Daoy (cell line): Measurements from ENCODE around the gene RGS11. TPM values are rescaled to one million over a fixed set of nuclear protein-coding genes. Genes with fewer than 3 reads are reported as not detected.

Experiments used
- DNase-seq: peaks from one replicate; pipeline ENCODE4 v3.0.0-alpha.2; 2015; ENCODE audit warnings: low read depth
- total RNA-seq: library from RNA; depleted of rRNA; stranded (reverse); fragments of >200 nt; shearing (Covaris generic); gene quantifications from 2 replicates; pipeline ENCODE4 v1.2.3, GENCODE V29; 2014; rRNA removed

RGS11 gene
- 0.06 TPM in 1 of 2 replicates, not detected in the other for total RNA-seq

DNA sequence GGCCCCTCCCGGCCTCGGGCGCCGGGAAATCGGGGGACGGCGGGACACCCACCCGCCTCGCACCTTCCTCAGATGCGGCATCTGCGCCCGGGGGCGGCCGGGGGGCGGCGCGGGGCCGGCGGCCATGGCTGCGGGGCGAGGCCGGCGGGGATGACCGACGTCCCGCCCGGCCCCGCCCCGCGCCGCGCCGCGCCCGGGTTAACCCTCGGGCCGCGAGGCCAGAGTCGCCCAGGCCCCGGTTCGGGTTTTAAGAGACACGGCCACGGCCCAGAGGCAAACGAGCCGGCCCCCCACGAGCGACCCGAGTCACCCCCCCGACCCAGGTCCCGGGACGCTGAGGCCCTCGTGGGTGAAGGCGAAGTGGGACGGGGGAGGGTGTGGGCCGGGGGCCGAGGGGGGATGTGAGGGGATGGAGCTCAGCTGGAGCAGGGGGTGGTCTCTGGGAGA is at the start of gene RGS11:
TSS of gene RGS11 (minus strand) at position 159 of the 447 bp plus-strand sequence. CDS start at position 126, 33 bp downstream.
- DNase-seq: no peak

DNA sequence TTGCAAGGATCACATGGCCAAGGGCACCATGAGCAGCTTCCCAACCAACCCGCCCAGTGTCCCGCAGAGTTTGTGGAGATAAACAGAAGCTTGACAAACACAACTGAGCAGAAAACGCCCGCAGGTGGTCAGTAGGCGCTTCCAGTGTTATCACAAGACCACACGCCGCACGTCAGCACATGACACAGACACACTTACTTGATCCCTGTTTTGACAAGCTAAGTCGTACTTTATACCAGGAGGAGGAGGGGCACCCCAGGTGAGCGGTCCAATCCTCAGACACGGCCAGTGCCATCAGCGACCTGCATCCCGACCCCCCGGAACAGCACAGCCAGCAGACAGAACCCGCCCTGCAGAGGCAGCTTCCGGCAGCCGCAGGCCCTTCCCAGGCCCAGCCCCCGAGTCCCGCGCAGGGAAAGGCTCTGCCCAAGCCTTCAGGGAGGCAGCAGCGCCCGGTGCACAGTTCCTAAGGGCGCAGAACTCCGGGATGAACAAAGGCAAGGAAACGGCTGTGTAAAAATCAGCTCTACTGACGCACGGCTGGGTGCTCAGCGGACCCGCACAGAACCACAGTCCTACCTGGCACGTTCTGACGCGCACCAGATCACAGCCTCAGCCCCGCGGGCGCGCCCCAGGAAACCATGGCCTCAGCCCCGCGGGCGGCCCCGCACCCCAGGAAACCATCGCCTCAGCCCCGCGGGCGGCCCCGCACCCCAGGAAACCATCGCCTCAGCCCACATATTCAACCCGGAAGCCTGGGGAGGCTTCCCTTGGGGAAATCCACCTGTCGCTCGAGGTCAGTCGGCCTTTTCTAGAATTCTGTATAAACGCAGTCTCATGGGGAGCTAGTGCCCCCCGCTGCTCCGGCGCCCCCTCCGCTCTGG is 48.9 kb upstream of the RGS11 start:
- DNase-seq: no peak

DNA sequence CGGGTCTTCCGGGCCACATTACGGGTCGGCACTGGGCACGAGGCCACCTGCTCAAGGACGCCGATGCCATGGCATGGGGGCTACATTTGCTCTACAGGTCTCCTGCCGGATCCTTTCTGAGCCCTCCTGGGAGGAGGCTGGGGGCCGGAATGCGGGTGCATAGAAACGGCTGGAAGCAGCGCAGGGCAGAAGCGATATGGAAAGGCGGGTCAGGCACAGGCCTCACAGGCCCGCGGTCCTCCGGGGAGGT is 48.4 kb upstream of the RGS11 start:
- DNase-seq: no peak

DNA sequence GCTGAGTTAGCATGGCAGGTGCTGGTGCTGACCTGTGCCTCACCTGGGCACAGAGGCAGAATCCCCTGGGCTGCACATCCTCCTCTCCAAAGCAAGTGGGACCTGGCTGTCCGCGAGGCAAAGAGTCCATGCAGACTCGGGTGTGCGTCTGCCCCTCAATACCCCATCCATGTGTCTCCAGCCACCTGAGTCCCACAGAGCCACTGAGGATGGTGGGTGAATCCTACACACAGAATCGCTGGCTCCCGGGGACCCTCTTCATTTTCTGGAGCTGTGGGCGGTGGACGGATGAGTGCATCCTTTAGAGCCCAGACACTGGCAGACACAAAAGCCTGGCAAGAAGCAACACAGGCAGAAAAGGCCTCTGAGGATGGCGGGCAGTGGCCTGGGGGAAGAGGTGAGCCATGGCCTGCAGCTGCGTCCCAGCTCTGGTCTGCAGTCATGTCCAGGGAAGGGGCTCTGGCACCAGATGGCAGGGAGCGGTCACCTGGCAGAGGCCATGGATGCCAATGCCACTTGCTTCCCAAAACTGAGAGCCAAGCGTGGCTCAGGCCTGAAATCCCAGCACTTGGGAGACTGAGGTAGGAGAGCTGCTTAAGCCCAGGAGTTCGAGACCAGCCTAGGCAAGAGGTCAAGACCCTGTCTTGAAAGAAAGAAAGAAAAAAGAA is 46.9 kb upstream of the RGS11 start:
- DNase-seq: no peak

DNA sequence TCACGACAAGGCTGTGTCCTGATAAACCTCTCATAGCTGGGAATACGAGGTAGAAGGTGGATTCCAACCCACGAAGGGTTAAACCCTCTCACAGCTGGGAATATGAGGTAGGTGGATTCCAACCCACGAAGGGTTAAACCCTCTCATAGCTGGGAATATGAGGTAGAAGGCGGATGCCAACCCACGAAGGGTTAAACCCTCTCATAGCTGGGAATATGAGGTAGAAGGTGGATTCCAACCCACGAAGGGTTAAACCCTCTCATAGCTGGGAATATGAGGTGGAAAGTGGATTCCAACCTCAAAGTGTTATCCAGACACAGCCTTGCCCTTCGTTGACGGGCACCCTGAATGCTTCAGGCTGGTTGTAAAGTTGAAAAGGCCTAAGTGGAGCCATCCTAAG is 45.8 kb upstream of the RGS11 start:
- DNase-seq: no peak

DNA sequence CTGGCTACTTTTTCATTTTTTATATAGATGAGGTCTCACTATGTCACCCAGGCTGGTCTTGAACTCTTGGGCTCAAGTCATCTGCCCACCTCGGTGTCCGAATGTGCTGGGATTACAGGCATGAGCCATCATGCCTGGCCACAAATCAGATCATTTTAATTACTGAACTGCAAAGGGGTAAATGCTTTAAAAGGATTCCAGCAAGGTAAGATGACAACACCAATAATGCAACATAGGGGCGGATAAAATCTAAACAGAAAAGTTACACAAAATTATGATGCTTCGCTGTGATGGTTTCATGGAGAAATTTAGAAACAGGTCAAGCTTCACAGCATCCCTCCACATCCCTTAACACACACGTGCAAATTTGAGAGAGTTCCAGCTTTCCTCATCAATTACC is 44.5 kb upstream of the RGS11 start:
- no peak for DNase-seq

DNA sequence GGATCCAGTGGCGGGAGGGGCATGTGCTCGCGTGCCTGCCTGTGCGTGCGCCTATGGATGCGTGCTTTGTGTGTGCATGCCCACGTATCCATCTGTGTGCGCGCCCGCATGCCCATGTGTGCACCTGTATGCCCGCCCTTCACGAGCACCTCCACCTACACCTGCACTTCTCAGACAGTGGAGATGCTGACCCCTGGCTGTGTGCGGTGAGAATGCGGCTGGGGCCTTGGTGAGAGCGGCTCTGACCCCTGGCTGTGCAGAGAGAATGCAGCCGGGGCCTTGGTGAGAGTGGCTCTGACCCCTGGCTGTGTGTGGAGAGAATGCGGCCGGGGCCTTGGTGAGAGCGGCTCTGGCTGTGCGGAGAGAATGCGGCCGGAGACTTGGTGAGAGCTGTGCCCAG is 42.9 kb upstream of the RGS11 start:
- no peak for DNase-seq

DNA sequence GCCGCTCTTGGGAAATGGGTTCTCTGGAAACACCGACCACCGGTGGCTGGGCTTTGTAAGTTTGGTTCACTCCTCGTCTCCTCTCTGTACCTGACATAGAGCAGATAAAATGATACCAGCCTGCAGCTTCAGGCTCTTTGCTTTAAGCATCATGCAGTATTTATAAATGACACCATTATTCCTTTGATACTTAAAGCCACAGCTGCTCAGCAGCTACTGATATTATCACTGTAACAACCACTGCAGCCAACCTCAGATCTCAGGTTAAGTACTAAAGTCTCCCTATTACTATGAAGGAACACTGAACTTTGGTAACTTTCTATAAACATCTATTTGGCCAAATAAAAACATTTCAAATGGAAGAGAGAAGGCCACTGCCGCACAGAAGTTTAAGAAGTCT is 41.8 kb upstream of the RGS11 start:
- no peak for DNase-seq

DNA sequence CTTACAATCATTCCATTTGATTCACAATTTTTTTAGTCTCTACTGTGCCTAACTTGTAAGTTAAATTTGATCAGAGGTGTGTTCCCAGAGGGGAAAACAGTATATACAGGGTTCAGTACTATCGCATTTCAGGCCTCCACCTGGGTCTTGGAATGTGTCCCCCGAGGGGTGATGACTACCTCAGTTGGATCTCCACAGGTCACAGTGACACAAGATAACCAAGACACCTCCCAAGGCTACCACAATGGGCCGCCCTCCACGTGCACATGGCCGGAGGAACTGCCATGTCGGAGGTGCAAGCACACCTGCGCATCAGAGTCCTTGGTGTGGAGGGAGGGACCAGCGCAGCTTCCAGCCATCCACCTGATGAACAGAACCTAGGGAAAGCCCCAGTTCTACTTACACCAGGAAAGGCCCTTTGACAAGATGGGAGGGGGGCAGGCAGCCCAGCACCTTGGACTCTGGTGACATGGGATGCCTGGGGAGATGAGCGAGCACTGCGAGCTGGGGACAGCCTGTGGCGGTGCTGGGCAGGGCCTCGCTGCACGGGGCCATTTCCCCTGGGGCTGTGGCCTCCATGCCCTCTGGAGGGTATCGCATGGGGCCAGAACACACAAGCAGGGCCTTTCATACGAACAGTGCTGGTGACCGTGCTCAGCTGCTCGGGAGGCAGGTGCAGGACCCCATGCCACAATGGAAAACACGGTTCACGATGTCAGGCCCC is 41.2 kb upstream of the RGS11 start:
- DNase-seq: no peak

DNA sequence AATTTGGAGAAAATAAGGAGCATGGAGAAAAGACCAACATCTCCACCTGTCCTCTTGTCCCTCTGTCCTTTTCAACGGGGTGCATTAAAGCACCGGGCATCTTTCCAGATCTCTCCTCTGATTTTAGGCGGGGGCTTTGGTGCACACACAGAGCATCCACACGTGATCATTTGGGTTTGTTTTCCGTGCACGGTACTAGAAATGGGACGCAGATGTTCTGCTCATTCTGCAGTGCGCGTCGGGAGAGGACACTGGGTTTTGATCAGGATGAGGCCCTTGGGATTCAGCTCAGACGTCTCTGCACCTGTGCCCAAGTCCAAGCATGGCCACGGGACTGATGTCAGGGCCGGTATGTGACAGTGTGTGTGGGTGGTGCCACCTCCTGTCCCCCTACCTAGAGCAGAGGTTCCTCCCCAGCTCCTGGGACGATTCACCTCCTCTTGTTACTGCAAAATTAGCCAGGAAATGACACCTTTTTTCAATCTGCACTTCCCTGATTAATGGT is 39.1 kb upstream of the RGS11 start:
- DNase-seq: no peak

DNA sequence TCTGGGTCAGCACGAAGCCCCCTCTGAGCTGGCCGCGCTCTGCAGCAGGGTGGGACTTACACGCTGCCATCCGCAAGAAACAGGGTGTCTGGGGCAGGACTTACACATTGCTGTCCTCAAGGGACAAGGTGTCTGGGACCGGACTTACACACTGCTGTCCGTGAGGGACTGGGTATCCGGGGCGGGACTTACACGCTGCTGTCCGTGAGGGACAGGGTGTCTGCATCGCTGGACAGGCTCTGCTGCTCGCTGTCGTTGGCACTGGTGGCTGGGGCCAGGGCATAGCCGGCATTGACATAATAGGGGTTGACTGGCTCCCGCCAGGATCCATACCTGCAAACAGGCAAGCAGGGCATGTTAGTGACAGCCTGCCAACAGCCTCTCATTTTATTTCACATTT is 38.6 kb upstream of the RGS11 start:
- no peak for DNase-seq

DNA sequence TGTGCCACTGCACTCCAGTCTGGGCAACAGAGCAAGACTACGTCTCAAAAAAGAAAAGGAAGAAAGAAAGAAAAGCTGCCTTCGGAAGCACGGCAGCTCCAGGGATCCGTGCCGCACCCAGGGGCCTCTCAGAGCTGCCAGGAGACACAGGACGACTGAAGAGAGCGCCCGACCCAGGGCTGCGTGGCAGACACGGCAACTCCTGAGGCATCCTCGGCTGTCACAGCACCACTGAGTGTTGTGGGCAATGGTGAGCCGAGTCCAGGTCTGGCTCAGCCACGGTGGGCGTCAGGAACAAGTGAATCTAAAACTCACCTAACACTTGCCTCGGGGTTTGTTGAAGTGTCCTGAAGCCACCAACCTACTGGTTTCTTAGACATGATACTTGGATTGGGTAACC is 36.0 kb upstream of the RGS11 start:
- DNase-seq: no peak

DNA sequence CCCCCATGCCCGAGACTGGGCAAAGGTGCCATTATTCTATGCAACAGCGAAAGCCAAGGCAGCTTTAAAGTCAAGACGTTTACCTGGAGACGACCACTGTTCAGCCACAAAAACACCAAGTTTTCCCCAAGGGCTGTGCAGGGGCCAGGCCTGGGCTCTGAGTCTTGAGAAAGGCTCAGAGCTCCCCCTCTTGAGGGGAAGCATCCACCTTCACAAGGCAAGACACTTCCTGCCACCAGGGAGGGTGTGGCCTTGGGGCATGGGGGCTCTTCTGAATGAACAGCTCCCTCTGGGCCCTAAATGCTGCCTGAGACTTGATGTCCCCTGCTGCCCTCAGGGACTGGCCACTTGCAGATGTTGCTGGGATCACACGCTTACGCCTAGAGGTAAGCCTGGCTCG is 33.7 kb upstream of the RGS11 start:
- DNase-seq: no peak

DNA sequence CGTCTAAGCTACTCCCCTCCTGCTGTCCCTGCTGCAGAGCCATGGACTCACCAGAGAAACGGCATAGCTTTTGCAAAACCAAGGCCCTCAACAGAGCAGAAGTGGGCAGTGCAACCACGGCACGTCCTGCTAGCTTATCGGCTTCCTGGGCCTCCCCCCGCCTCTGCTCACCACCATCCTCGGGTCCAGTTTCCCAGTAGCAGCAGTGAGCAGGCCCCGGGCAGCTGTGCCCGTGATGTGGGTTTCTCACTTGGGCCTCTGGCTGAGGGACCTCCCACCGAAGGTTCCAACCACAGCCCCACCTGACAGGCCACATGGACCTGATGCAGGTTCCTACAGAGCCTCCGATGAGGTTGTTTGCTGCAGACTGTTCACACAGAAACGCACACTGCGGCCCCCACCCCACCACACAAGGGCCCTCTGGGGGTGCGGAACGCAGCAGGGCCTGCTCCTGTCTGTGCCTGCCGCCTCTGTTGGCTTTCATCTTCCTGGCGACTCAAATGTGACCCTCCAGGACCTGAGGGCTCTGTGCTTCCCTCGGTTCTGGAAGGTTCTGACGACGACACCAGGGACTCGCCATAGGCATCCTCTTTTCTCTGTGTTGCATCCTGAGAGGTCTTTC is 32.1 kb upstream of the RGS11 start:
- DNase-seq: no peak

DNA sequence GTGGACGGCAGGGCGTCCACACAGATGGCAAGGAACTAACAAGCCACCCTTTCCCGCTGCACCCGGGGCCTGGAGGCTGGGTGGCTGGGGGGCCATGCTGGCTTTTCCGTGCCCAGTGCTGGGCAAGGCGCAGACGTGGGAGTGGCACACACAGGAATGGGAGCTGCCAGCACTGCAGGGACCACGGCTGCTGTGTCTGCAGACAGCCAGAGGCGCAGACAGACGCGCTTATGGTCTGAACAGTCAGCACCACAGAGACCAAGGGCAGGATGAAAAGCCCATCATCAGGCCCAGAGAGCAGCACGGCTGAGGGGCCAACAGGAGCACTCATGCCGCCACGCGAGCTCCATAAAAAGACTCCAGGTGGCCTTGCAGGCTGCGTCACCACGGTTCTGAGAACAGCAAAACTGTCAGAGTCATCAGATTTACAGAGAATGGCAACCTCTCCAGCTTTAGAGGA is 31.2 kb upstream of the RGS11 start:
- no peak for DNase-seq

DNA sequence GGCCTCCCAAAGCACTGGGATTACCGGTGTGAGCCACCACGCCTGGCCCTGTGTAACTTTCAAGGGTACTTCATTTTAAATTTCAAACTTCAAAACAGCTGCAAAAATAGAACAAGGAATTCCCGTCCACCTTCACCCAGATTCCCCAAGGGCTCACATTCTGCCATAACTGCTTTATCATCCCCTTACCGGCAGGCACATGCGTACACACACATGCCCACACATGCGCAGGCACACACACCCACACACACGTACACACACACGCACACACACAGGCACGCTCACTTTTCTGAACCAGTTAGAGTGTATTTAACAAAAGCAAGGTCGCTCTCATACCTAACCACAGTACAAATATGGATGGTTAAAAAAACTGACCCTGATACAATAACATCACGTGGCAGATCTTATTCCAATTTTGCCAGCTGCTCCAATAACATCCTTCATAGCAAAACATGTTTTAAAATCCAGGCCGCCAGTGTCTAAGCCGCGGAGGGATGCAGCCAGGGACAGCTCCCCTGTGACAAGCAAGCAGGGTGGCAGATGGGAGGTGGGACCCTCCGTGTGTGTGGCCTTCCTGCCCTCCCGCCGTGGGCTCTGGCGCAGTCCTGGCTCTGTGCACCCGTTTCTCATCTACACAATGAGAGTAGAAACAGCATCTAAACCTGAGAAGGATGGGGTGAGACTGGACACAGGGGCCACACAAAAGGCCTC is 30.3 kb upstream of the RGS11 start:
- DNase-seq: no peak

DNA sequence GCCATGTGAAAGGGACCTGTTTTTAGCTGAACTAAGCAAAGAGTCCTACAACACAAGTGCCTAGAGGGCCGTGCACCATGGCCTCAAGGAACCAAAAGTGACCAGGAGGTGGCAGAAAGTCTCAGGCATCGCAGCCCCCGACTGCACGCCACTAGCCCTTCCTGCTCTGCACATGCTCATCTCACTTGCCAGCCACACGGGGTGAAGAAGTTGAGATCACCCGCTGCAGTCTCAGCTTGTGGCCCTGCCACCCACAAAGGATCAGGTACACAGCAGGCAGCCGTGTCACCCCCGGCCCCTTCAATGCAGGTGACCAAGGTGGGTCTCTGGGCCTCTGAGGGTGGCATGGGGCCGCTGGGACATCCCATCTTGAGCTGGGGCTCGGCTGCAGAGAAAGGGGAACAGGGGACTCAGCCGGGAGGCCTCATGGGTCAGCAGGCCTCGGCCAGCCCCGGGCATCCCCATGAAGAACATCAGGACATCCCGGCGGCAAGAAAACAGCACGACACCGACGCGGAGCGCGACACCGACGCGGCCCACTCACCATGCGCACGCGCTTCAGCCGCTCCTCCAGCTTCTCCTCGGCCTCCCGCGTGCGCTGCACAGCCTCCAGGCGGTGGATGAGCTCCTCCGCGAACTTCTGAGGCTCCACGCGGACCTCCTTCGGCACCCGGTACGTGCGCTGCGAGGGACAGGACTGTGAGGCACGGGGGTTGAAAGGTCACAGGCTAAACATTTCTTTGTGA is 28.2 kb upstream of the RGS11 start:
- DNase-seq: no peak

DNA sequence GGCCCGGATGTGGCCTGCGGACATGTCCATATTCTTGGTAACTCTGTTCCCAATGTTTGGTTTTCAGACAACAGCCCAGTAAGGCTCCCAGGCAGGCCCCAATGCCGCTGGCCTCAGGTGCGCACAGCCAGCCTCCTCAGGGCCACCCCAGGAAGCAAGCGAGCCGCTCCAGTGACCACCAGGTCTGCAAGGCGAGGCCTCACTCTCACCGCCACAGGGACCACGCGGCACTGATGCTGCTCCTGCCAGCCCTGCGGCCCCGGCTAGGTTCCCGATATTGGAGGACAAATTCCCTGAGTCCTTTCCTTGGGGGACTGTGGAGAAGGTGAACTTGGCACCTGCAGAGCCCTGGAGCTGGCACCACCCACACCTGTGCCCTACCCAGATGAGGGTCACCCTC is 26.2 kb upstream of the RGS11 start:
- no peak for DNase-seq

DNA sequence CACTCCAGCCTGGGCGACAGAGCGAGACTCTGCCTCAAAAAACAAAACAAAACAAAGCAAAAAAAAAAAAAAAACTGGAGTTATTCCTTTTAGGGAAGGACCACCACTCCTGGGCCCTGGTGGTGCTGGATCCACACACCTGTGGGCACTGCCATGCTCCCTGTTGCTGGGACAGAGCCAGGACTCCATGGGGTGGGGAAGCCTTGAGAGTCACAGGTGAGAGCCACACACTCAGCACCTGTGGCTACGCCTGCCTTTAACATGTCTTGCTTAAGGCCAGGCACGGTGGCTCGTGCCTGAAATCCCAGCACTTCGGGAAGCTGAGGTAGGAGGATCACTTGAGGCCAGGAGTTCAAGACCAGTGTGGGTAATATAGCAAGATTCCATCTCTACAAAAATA is 25.5 kb upstream of the RGS11 start:
- no peak for DNase-seq

DNA sequence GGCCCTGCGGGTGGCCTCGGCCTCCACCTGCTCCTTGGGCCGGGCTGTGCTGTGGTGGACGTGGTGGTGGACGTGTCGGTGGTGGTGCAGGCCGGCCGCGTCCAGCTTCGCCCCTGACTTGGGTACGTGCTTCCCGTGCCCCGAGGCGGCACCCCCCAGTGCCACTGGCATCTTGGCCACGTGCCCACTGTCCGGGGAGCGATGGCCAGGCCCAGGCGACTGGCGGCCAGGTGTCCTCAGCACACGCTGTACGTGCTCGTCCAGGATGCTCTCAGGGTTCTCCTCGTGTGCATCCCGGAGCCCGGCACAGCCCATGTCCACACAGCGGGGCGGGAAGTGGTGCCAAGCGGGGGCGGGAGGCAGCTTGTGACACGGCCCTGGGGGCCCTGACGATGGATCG is 22.1 kb upstream of the RGS11 start:
- DNase-seq: no peak
